ENCODE data around the gene APC. TPM values are rescaled to one million over a fixed set of nuclear protein-coding genes. Genes with fewer than 3 reads are reported as not detected.

APC gene
- total and polyA plus RNA-seq, 8 donors: 2.0 to 175 (median 30.5) TPM

GRCh38 chr5:112718344-112718743 lies 19.3 kb upstream of the APC start:
- Histone ChIP-seq H3K9me3 (no peaks in the 10 kb centered on the region), H3K36me3 (no peaks in the 10 kb centered on the region), H3K27ac (no peak overlapping the region), H3K4me3 (no peak overlapping the region), H3K4me1 (peaks cover 0 to 19% (median 9%) of the 10 kb centered on the region in 4 donors), H3K27me3 (no peaks in the 10 kb centered on the region)
- intact Hi-C loops (cut with DNase I; ENCODE audit: low total_unique reads): no loop called here
- 94 to 99% (median 98%) methylated on average over 2 of the region's 2 CpGs for WGBS, 5 donors
- TF ChIP-seq, protein P1, sequence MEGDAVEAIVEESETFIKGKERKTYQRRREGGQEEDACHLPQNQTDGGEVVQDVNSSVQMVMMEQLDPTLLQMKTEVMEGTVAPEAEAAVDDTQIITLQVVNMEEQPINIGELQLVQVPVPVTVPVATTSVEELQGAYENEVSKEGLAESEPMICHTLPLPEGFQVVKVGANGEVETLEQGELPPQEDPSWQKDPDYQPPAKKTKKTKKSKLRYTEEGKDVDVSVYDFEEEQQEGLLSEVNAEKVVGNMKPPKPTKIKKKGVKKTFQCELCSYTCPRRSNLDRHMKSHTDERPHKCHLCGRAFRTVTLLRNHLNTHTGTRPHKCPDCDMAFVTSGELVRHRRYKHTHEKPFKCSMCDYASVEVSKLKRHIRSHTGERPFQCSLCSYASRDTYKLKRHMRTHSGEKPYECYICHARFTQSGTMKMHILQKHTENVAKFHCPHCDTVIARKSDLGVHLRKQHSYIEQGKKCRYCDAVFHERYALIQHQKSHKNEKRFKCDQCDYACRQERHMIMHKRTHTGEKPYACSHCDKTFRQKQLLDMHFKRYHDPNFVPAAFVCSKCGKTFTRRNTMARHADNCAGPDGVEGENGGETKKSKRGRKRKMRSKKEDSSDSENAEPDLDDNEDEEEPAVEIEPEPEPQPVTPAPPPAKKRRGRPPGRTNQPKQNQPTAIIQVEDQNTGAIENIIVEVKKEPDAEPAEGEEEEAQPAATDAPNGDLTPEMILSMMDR (IDR thresholded peaks at IDR 0.05): no peak
- TF ChIP-seq EP300 (IDR thresholded peaks at IDR 0.05) (no peak), POLR2AphosphoS5 (IDR thresholded peaks at IDR 0.05) (no peak), POLR2A (IDR thresholded peaks at IDR 0.05) (no peak)
- DNase-seq: no peak

- no peaks in the 10 kb centered on the region for H3K27me3 ChIP-seq
- no peak overlapping the region for H3K4me3 ChIP-seq
- no peaks in the 10 kb centered on the region for H3K36me3 ChIP-seq
- 75 to 92% (median 90%) methylated on average over 2 of the region's 2 CpGs for WGBS, 5 donors
- H3K9me3 ChIP-seq: no peaks in the 10 kb centered on the region
- DNase-seq: no peak
- intact Hi-C loops (cut with DNase I; ENCODE audit: low total_unique reads): no loop called here
- H3K27ac ChIP-seq: no peak overlapping the region
- peaks cover 0 to 10% (median 4%) of the 10 kb centered on the region in 4 donors for H3K4me1 ChIP-seq
- TF ChIP-seq POLR2A (IDR thresholded peaks at IDR 0.05) (no peak), POLR2AphosphoS5 (IDR thresholded peaks at IDR 0.05) (no peak), EP300 (IDR thresholded peaks at IDR 0.05) (no peak)
- TF ChIP-seq, protein P1 (IDR thresholded peaks at IDR 0.05): no peak
Observed at GRCh38 chr5:112720576-112720975, 17.1 kb upstream of the APC start.

DNA sequence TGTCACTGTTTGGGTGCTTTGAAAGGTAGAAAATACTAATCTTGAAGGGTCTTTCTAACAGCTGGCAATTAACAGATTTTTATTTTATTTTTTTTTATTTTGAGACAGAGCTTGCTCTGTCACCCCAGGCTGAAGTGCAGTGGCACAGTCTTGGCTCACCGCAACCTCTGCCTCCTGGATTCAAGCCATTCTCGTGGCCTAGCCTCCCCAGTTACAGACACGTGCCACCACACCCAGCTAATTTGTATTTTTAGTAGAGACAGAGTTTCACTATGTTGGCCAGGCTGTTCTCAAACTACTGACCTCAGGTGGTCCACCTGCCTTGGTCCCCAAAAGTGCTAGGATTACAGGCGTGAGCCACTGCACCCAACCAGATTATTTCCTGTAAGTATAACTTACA lies 12.8 kb upstream of the APC start:
- Histone ChIP-seq H3K4me3 (no peak overlapping the region), H3K36me3 (no peaks in the 10 kb centered on the region), H3K4me1 (peaks cover 0 to 10% (median 0%) of the 10 kb centered on the region in 4 donors), H3K9me3 (peaks cover 0 to 6% (median 0%) of the 10 kb centered on the region in 4 donors), H3K27ac (no peak overlapping the region), H3K27me3 (no peaks in the 10 kb centered on the region)
- intact Hi-C loops (cut with DNase I; ENCODE audit: low total_unique reads): no loop called here
- 80 to 92% (median 89%) methylated on average over 4 of the region's 4 CpGs for WGBS, 5 donors
- DNase-seq: no peak
- TF ChIP-seq EP300 (IDR thresholded peaks at IDR 0.05) (no peak), POLR2AphosphoS5 (IDR thresholded peaks at IDR 0.05) (no peak), POLR2A (IDR thresholded peaks at IDR 0.05) (no peak)
- TF ChIP-seq, protein P1 (IDR thresholded peaks at IDR 0.05): no peak

DNA sequence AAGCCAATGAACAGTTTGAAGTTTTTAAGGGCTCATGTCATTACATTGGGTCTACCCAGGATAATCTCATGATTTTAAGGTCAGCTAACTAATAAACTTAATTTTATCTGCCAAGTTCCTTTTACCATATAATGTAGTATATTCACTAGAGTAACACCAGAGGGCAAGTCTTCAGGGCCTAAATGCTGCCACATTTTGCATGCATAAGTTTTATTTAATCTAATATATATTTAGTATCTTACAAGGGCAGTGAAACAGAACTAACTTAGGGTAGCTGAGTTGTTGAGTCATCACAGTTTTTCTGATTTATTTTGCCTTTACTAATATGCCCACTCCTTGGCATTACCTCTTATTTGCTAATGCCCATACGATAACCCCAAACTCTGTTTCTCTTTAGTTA lies 8.1 kb upstream of the APC start:
- intact Hi-C loops (cut with DNase I; ENCODE audit: low total_unique reads): no loop called here
- DNase-seq: no peak
- H3K36me3 ChIP-seq: no peaks in the 10 kb centered on the region
- H3K4me1 ChIP-seq: peaks cover 0 to 11% (median 0%) of the 10 kb centered on the region in 4 donors
- peaks cover 0 to 6% (median 0%) of the 10 kb centered on the region in 4 donors for H3K9me3 ChIP-seq
- no peak overlapping the region for H3K27ac ChIP-seq
- H3K27me3 ChIP-seq: no peaks in the 10 kb centered on the region
- no peak overlapping the region for H3K4me3 ChIP-seq
- TF ChIP-seq POLR2A (IDR thresholded peaks at IDR 0.05) (no peak), EP300 (IDR thresholded peaks at IDR 0.05) (no peak), POLR2AphosphoS5 (IDR thresholded peaks at IDR 0.05) (no peak)
- TF ChIP-seq, protein P1 (IDR thresholded peaks at IDR 0.05): no peak
- WGBS, 5 donors: 89 to 98% (median 95%) methylated on average over 1 of the region's 1 CpG

All from stomach (tissue), 9 donors.